OCI-LY3 (cell line): ENCODE data around the gene C4orf36.

ENCODE experiments used
- EZH2phosphoT487 ChIP-seq: fragments of 200-600 bp; shearing (Covaris generic); IDR thresholded peaks from 2 replicates; pipeline ENCODE4 v1.6.1; 2018; ENCODE audit warnings: antibody characterized with exemption, mixed run types, low read depth
- TF ChIP-seq, protein P1 (sequence below): fragments of 200-600, 300-600 bp; sonication (generic); IDR thresholded peaks from 2 replicates; pipeline ENCODE4 v1.5.1; 2014; ENCODE audit warnings: antibody characterized with exemption, low read length, low read depth

DNA sequence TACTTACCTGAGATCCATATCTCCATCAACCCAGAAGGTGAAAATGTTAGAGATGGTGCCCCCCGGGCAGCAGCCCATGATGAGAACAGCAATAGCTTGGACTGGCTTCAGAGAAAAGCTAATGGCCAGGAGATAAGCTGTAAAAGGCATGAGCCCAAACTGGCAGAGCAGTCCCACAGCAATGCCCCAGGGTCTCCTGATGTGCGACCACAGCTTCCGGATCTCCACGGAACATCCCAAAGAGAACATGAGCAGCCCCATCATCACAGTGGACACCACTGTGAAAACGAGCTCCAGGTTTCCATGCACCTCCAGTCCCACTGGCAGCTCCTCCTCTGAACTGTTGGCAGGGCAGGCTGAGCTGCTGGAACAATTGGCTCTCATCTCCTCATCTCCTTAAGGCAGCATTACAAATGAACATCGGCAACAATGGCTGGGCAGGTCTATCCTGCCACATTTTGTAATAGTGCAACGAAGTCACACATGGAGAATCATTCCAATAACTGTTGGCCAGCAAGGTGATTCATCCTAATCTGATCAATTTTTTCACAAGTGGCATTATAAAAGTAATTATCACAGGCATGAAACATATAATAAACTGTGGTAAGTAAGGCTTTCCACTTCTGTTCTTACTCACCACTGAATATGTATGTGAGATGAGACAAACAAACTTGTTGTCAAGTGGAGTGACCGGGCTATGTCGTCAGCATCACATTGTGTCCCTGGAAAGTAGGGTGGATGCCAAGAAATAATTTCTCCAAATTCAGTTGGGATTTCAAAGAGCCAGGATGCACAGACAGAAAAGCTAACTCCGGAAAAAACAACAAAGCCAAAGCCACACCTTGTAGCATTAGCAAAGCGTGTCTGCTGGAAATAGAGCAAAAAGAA, 43.2 kb downstream of the C4orf36 start, which contains the start of gene SLC10A6:
- TF ChIP-seq, protein P1, sequence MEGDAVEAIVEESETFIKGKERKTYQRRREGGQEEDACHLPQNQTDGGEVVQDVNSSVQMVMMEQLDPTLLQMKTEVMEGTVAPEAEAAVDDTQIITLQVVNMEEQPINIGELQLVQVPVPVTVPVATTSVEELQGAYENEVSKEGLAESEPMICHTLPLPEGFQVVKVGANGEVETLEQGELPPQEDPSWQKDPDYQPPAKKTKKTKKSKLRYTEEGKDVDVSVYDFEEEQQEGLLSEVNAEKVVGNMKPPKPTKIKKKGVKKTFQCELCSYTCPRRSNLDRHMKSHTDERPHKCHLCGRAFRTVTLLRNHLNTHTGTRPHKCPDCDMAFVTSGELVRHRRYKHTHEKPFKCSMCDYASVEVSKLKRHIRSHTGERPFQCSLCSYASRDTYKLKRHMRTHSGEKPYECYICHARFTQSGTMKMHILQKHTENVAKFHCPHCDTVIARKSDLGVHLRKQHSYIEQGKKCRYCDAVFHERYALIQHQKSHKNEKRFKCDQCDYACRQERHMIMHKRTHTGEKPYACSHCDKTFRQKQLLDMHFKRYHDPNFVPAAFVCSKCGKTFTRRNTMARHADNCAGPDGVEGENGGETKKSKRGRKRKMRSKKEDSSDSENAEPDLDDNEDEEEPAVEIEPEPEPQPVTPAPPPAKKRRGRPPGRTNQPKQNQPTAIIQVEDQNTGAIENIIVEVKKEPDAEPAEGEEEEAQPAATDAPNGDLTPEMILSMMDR: no peak
- no peak for TF ChIP-seq EZH2phosphoT487
